Mesenteric fat pad (tissue), 1 donor: ENCODE results near the gene FAM118A. TPM values are rescaled to one million over a fixed set of nuclear protein-coding genes. Genes with fewer than 3 reads are reported as not detected.
"Not testable (repeated sequence)": the region's sequence is repeated elsewhere in the genome, so short reads cannot be mapped to it uniquely, and the experiment has no call there.

Experiments used
- DNase-seq: peaks from one replicate; pipeline ENCODE4 v3.0.0-alpha.2; 2020; ENCODE audit warnings: low spot score
- total RNA-seq: library from RNA; stranded (reverse); fragmentation: NEBNext Ultra II Directional; extraction: Animal tissue kit (Norgen Biotek cat#: 25700); gene quantifications from one replicate; pipeline ENCODE4 v1.2.1, GENCODE V29; 2021
- donor health status: DM: yes; HTN: yes; CAD: no.

The FAM118A gene
- total RNA-seq, 1 donor from 2014 or later: 22.2 TPM

- DNase-seq: no peak
Observed at GRCh38 chr22:45281010-45281409, 28.7 kb upstream of the FAM118A start.

DNA sequence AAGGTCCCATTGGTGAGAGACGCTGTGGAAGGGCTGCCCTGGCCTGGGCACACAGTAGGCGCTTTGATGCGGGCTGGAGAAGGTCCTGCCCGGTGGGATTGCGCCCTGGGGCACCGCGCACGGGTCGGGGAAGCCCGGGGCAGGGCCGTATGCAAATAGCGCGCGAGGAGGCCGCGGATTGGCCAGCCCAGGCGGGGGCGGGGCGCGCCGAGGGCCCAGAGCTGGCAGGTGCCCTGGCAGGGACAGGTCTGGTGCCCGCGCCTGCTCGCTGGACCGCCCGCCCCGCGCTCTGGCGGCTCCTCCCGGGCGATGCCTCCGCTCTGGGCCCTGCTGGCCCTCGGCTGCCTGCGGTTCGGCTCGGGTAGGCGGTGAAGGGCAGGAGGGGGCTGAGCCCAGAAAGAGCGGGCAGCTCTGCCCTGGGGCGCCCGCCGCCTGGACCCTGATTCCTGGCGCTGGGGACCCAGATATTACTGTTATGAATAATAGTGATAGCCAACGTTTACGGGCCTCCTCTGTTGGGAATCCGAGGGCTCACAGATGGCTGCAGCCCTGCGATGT, 24.9 kb upstream of the FAM118A start, which contains the start of gene UPK3A:
Gene UPK3A, plus strand, starts transcription at position 245 of the 558 bp plus-strand sequence. Its CDS starts 65 bp downstream, at position 310.
- DNase-seq: no peak

DNA sequence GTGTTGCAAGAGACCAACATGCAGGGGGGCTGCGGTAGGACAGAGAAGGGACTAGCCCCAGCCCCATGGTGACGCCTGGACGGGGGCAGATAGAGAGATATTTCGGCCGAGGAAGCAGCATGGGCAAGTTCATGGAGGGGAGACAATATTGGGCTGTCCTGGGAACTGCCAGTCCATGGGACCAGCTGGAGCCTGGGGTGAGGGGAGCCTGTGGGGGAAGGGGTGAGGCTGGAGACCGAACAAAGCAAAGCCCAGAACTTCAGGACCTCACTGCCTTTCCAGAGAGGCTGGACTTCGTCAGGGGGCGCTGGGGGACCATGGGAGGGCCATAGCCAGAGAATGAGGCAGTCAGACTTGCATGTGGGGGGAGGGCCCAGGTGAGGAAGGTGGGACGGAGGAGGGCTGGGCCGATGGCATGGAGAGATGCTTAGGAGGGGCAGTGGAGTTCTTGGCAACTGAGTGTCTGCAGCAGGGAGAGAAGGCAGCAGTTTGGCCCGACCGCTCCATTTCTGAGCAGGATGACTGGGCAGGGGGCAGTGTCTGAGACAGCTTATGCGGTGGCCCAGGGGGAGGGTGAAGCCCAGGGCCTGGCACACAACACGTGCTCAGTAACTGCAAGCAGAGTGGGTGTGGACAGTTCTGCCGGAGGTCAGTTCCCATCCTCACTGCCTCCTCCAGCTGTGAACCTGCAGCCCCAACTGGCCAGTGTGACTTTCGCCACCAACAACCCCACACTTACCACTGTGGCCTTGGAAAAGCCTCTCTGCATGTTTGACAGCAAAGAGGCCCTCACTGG, 24.3 kb upstream of the FAM118A start:
- DNase-seq: no peak

GRCh38 chr22:45286854-45287551, 22.7 kb upstream of the FAM118A start:
- no peak for DNase-seq

DNA sequence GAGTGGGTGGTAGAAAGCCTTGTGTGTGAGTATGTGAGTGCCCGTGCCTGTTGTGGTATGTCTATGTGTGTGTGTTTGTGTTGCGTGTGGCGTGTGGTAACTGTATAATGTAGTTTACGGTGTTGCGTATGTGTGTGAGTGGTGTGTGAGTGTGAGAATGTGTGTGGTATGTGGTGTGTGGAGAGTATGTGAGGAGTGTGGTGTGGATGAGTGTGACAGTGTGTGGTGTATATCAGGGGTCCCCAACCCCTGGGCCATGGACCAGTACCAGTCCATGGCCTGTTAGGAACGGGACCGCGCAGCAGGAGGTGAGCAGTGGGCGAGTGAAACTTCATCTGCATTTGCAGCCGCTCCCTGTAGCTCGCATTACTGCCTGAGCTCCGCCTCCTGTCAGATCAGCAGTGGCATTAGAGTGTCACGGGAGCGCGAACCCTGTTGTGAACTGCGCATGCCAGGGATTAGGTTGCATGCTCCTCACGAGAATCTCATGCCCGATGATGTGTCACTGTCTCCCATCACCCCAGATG, 19.3 kb upstream of the FAM118A start:
- no peak for DNase-seq

DNA sequence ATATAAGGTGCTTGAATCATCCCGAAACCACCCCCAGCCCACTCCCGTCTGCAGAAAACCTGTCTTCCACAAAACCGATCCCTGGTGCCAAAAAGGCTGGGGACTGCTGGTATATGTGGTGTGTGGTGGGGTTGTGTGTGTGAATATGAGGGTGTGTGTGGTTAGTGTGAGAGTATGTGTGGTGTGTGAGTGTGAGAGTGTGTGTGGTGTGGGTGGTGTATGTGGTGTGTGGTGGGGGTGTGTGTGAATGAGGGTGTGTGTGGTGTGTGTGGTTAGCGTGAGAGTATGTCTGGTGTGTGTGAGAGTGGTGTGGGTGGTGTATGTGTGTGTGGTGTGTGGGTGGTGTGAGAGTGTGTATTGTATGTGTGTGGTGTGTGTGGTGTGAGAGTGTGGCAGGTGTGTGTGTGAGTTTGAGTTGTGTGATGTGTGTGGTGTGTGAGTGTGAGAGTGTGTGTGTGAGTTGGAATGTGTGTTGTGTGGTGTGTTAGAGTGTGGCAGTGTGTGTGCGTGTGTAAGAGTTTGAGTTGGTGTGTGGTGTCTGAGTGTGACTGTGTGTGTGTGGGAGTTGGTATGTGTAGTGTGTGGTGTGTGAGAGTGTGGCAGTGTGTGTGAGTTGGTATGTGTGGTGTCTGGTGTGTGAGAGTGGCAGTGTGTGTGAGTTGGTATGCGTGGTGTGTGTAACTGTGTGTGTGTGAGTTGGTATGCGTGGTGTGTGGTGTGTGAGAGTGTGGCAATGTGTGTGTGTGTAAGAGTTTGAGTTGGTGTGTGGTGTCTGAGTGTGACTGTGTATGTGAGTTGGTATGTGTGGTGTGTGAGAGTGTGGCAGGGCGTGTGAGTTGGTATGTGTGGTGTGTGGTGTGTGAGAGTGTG, 18.4 kb upstream of the FAM118A start:
- no peak for DNase-seq

- DNase-seq: no peak
Observed at GRCh38 chr22:45291931-45292290, 17.8 kb upstream of the FAM118A start.

GRCh38 chr22:45292731-45293442, 16.8 kb upstream of the FAM118A start:
- no peak for DNase-seq

DNA sequence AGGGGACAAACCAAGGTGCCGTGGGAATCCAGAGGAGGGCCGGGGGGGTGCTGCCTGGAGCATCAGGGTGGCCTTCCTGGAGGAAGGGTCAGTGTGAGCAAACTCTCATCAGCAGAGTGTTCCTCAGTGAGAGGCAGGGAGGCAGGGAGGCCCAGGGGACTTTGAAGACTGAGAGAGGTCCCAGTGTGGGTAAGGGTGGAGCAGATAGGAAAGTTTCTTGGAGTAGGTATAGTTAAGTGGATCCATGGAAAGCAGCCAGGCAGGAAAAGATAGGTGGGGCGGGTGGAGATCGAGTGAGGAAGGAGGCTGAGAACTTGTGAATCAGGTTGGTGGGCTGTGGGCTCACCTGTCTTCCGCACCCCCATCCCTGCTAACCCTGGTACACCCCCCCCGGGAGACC, 15.7 kb upstream of the FAM118A start:
- DNase-seq: no peak

DNA sequence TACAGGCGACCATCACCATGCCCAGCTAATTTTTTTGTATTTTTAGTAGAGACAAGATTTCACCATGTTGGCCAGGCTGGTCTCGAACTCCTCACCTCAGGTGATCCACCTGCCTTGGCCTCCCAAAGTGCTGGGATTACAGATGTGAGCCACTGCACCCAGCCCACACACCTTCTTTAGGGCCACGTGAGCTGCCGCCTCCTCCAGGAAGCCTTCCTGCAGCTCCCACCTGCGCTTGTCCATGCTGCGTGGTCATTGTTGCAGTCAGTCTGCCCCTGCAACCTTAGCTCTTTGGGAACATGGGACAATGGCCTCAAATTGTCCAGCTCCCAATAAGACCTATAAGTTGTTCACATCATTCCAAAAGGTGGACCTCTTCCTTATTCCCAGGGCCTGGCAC, 14.7 kb upstream of the FAM118A start:
- not testable (repeated sequence) for DNase-seq

GRCh38 chr22:45295492-45295891, 14.2 kb upstream of the FAM118A start:
- no peak for DNase-seq

DNA sequence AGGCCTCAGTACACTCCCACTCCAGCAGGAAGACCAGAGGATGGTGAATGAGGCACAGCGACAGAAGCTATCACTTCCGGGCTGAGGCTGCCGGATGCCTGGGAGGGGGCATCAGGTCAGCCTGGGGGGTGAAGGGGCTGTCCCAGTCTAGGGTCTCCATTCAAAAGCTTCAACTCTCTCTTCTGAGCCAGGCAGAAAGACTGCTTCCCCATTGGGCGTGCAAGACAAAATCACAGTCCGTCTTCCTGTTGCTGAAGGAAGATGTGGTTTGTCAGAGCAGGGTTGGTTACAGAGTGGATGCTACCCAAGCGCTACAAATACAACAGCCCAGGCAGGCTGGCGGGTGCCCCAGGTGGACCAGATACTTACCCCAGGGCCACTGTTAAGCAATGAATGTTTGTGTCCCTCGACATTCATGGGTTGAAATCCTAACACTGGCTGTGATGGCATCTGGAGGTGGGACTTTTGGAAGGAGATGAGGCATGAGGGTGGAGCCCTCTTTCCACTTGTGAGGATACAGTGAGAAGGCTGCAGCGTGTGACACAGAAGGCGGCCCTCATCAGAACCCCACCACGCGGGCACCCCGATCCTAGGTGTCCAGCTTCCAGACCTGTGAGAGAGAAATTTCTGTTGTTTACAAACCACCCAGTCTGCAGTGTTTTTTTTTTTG, 13.0 kb upstream of the FAM118A start:
- DNase-seq: no peak

- no peak for DNase-seq
Observed at GRCh38 chr22:45298934-45299505, 10.7 kb upstream of the FAM118A start.

- no peak for DNase-seq
Observed at GRCh38 chr22:45302751-45303150, 7.0 kb upstream of the FAM118A start.

DNA sequence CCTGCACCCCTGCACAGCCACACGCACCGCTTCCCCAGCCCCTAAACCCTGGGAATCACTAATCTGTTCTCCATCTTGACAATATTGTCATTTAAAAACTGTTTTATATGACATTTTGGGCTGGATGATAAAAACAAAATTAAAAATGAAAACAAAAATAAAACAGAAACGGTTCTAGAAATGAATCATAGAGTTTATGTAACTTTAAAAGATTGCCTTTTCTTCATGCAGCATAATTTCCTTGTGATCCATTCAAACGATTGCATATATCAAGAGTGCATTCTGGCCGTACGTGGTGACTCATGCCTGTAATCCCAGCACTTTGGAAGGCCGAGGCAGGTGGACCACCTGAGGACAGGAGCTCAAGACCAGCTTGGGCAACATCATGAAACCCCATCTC, 6.6 kb upstream of the FAM118A start:
- no peak for DNase-seq

DNA sequence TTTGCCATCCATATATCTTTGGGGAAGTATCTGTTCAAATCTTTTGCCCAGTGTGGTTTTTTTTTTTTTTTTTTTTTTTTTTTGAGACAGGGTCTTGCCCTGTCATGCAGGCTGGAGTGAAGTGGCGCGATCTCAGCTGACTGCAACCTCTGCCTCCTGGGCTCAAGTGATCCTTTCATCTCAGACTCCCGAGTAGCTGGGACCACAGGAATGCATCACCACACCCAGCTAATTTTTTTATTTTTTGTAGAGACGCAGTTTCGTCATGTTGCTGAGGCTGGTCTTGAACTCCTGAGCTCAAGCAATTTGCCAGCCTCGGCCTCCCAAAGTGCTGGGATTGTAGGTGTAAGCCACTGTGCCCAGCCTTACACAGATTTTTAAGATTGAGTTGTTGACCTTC, 4.8 kb upstream of the FAM118A start:
- no peak for DNase-seq

GRCh38 chr22:45305456-45306075, 4.2 kb upstream of the FAM118A start:
- no peak for DNase-seq

DNA sequence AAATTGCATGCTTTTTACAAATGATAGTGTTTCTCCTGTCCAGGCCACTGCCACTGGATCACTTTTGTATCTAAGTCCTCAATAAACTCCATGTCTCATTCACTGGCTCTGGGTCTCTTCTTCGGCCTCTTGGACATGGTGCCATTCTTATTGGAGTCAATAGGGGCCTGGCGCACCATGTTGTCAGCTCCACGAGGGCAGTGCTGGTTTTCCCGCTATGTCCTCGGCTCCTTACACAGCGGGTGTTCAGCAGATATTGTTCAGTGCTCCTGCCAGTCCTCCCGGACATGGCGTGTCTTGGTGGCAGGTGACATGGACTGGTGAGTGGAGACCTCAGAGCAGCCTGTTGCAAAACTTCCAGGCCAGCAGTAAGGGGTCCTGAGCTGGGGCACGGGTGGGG, 3.6 kb upstream of the FAM118A start:
- no peak for DNase-seq

- DNase-seq: no peak
Observed at GRCh38 chr22:45308391-45308956, 1.3 kb upstream of the FAM118A start.
